ENCODE results near the gene AGTR2. TPM values are rescaled to one million over a fixed set of nuclear protein-coding genes. Genes with fewer than 3 reads are reported as not detected.
"Not testable (repeated sequence)": the region's sequence is repeated elsewhere in the genome, so short reads cannot be mapped to it uniquely, and the experiment has no call there.

Gene AGTR2
- total RNA-seq, 1 donor, result not detected

- TF ChIP-seq, protein P1, sequence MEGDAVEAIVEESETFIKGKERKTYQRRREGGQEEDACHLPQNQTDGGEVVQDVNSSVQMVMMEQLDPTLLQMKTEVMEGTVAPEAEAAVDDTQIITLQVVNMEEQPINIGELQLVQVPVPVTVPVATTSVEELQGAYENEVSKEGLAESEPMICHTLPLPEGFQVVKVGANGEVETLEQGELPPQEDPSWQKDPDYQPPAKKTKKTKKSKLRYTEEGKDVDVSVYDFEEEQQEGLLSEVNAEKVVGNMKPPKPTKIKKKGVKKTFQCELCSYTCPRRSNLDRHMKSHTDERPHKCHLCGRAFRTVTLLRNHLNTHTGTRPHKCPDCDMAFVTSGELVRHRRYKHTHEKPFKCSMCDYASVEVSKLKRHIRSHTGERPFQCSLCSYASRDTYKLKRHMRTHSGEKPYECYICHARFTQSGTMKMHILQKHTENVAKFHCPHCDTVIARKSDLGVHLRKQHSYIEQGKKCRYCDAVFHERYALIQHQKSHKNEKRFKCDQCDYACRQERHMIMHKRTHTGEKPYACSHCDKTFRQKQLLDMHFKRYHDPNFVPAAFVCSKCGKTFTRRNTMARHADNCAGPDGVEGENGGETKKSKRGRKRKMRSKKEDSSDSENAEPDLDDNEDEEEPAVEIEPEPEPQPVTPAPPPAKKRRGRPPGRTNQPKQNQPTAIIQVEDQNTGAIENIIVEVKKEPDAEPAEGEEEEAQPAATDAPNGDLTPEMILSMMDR (IDR thresholded peaks at IDR 0.05; ENCODE audit: insufficient read depth, low read depth, low read length), result no peak
- DNase-seq (ENCODE audit: low read depth), result no peak
- H3K4me3 ChIP-seq (ENCODE audit: low read depth, low read length), result no peak overlapping the region
Measured at GRCh38 chrX:116194649-116195048, 24.1 kb downstream of the AGTR2 start.

GRCh38 chrX:116198235-116198634 is 27.7 kb downstream of the AGTR2 start:
- H3K4me3 ChIP-seq (ENCODE audit: low read depth, low read length), result no peak overlapping the region
- DNase-seq (ENCODE audit: low read depth), result no peak
- TF ChIP-seq, protein P1 (IDR thresholded peaks at IDR 0.05; ENCODE audit: insufficient read depth, low read depth, low read length), result no peak

GRCh38 chrX:116198810-116199209 is 28.3 kb downstream of the AGTR2 start:
- TF ChIP-seq, protein P1 (IDR thresholded peaks at IDR 0.05; ENCODE audit: insufficient read depth, low read depth, low read length), result peak; percentile 17
- H3K4me3 ChIP-seq (ENCODE audit: low read depth, low read length), result no peak overlapping the region
- no peak for DNase-seq (ENCODE audit: low read depth)

DNA sequence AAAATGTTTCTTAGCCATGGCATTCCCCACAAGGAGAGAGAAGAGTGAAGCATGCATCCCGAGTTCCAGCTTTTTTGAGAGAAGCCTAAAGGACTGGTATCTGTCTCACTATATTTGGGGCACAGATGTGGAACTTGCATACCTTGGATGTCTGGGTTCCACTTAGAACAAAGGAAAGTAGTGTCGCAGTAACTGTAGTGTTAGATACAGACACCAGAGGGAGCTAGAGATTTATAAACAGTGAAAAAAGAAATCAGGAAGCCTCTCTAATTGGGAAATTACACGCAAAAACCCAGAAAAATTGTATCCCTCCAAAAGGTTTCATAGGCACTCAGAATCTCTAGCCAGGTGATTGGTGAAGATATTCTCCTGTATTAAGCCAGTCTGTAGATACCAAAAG is 34.4 kb downstream of the AGTR2 start:
- TF ChIP-seq, protein P1 (IDR thresholded peaks at IDR 0.05; ENCODE audit: insufficient read depth, low read depth, low read length), result peak; percentile 63
- H3K4me3 ChIP-seq (ENCODE audit: low read depth, low read length), result no peak overlapping the region
- DNase-seq (ENCODE audit: low read depth), result peak; percentile 14

DNA sequence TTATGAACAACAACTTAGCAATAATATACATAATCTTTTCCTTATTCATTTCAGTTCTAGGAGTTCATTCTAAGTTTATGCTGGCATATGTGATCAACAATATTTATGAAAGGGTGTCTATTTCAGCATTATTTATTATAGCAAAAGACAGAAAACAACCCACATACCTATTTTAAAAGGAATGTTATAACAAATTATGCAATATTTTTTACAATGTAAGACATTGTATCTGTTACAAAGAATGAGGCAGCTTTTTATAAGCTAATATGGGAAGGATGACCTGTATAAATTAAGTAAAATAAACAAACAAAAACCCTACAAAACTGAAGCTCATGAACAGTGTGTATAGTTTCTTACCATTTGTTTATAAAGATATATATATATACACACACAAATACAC is 42.7 kb downstream of the AGTR2 start:
- DNase-seq (ENCODE audit: low read depth), result no peak
- TF ChIP-seq, protein P1 (IDR thresholded peaks at IDR 0.05; ENCODE audit: insufficient read depth, low read depth, low read length), result no peak
- H3K4me3 ChIP-seq (ENCODE audit: low read depth, low read length), result no peak overlapping the region

- H3K4me3 ChIP-seq (ENCODE audit: low read depth, low read length); DNase-seq (ENCODE audit: low read depth): not testable (repeated sequence)
Measured at GRCh38 chrX:116217080-116217479, 46.5 kb downstream of the AGTR2 start.

Data from fibroblast of villous mesenchyme (primary cell).